ENCODE data around the gene NMNAT2.

DNA sequence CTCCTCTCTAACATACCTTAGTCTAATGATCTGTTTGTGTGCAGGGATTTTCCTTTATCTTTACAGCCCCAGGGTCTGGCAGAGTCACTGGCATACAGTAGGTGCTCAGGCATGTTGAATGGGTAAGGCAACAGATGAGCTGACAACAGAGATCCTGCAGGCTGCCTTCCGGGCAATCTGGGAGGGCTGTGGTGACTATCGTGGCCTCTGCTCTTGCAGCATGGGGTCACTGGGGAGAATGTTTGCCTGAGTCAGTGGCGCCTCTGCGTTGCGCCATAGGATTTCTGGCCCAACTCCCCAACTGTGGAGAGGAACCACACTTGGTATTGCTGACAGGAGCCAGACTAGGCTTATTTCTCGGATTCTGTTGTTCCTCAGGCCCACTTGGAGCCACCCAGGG, 138.3 kb downstream of the NMNAT2 start:
- TF ChIP-seq, protein P1, sequence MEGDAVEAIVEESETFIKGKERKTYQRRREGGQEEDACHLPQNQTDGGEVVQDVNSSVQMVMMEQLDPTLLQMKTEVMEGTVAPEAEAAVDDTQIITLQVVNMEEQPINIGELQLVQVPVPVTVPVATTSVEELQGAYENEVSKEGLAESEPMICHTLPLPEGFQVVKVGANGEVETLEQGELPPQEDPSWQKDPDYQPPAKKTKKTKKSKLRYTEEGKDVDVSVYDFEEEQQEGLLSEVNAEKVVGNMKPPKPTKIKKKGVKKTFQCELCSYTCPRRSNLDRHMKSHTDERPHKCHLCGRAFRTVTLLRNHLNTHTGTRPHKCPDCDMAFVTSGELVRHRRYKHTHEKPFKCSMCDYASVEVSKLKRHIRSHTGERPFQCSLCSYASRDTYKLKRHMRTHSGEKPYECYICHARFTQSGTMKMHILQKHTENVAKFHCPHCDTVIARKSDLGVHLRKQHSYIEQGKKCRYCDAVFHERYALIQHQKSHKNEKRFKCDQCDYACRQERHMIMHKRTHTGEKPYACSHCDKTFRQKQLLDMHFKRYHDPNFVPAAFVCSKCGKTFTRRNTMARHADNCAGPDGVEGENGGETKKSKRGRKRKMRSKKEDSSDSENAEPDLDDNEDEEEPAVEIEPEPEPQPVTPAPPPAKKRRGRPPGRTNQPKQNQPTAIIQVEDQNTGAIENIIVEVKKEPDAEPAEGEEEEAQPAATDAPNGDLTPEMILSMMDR (IDR thresholded peaks at IDR 0.05), result no peak
- TF ChIP-seq POLR2AphosphoS5 (IDR thresholded peaks at IDR 0.05) (no peak), EP300 (IDR thresholded peaks at IDR 0.05) (no peak), POLR2A (IDR thresholded peaks at IDR 0.05) (no peak)
